ENCODE results near the gene XRCC6.
"Not testable (repeated sequence)": the region's sequence is repeated elsewhere in the genome, so short reads cannot be mapped to it uniquely, and the experiment has no call there.

XRCC6 gene

DNA sequence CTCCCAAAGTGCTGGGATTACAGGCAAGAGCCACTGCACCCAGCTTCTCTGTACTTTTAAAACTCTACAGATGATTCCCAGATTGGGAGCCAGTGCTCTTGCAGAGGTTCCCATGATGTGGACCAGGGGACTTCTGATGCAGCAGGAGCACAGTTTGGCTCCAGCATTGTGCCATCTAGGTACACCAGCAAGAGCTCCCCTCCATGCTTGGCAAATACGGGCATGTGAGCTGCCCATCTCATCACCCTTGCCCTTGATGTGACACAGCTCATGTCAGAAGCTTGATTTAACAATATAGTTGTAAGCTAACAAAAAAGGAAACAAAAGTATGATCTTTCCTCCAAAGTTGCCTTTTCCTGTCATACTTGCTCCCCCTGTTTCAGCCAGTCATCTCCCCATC is 38.8 kb downstream of the XRCC6 start:
- no peaks in the 10 kb centered on the region for H3K4me1 Mint-ChIP-seq
- peak overlapping the region; percentile 78 for H3K27ac Mint-ChIP-seq
- DNase-seq: no peak

DNA sequence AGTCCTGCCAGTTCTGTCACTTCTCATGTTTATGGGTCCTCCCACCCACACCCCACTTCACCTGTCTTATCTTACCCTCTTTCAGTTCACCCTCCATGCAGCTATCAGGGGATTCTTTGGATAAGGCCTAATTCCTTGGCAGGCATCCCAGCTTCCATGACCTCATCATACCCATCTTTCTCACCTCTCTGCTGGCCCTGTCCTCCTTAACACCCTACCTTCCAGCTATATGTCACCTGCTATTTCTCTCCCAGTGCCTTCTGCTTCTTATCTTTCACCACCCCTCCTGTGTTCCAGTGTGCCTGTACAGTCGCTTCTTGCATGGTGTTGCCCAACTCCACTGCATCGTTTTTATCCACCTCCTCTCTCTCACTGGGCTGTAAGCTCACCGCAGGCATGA is 39.3 kb downstream of the XRCC6 start:
- Mint-ChIP-seq H3K27ac (peak overlapping the region; percentile 78), H3K36me3 (ENCODE audit: low read depth) (peaks cover 67% of the 10 kb centered on the region), H3K9me3 (no peaks in the 10 kb centered on the region), H3K4me1 (no peaks in the 10 kb centered on the region), H3K27me3 (ENCODE audit: low read depth, poor library complexity) (no peaks in the 10 kb centered on the region), H3K4me3 (no peak overlapping the region)
- no peak for DNase-seq
- no peak for TF ChIP-seq CTCF (IDR thresholded peaks at IDR 0.05)

More for the DNA sequence above, 38.8 kb downstream of the XRCC6 start:
- Mint-ChIP-seq H3K4me3 (no peak overlapping the region), H3K27me3 (ENCODE audit: low read depth, poor library complexity) (no peaks in the 10 kb centered on the region), H3K36me3 (ENCODE audit: low read depth) (peaks cover 65% of the 10 kb centered on the region), H3K9me3 (no peaks in the 10 kb centered on the region)
- no peak for TF ChIP-seq CTCF (IDR thresholded peaks at IDR 0.05)

DNA sequence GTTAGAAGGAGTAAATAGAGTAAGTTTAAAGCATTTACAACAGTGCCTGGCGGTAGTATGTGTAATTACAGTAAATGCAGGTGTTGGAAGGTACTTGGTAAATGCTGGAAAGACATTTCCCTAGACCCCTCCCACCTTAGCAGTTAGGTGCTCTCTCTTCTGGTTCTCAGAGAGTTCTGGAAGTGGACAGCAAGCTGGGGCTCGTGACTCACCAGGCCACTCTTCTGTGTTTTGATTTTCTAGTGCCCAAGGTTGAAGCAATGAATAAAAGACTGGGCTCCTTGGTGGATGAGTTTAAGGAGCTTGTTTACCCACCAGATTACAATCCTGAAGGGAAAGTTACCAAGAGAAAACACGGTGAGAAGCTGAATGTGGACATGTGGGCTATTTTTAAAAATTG is 40.0 kb downstream of the XRCC6 start:
- Mint-ChIP-seq H3K36me3 (ENCODE audit: low read depth) (peaks cover 62% of the 10 kb centered on the region), H3K4me3 (no peak overlapping the region)

GRCh38 chr22:41661713-41662112 is 40.6 kb downstream of the XRCC6 start:
- no peak for TF ChIP-seq CTCF (IDR thresholded peaks at IDR 0.05)
- DNase-seq: no peak
- H3K4me3 Mint-ChIP-seq: no peak overlapping the region
- no peaks in the 10 kb centered on the region for H3K27me3 Mint-ChIP-seq (ENCODE audit: low read depth, poor library complexity)
- H3K36me3 Mint-ChIP-seq (ENCODE audit: low read depth): peaks cover 59% of the 10 kb centered on the region
- H3K9me3 Mint-ChIP-seq: no peaks in the 10 kb centered on the region
- peaks cover 2% of the 10 kb centered on the region for H3K4me1 Mint-ChIP-seq
- no peak overlapping the region for H3K27ac Mint-ChIP-seq

More for the DNA sequence above, 40.0 kb downstream of the XRCC6 start:
- no peak for TF ChIP-seq CTCF (IDR thresholded peaks at IDR 0.05)
- no peak overlapping the region for H3K27ac Mint-ChIP-seq
- no peaks in the 10 kb centered on the region for H3K9me3 Mint-ChIP-seq
- no peaks in the 10 kb centered on the region for H3K4me1 Mint-ChIP-seq
- no peak for DNase-seq
- no peaks in the 10 kb centered on the region for H3K27me3 Mint-ChIP-seq (ENCODE audit: low read depth, poor library complexity)

DNA sequence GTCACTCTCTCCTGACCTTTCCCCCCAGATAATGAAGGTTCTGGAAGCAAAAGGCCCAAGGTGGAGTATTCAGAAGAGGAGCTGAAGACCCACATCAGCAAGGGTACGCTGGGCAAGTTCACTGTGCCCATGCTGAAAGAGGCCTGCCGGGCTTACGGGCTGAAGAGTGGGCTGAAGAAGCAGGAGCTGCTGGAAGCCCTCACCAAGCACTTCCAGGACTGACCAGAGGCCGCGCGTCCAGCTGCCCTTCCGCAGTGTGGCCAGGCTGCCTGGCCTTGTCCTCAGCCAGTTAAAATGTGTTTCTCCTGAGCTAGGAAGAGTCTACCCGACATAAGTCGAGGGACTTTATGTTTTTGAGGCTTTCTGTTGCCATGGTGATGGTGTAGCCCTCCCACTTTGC is 42.5 kb downstream of the XRCC6 start:
- H3K27me3 Mint-ChIP-seq (ENCODE audit: low read depth, poor library complexity); DNase-seq; H3K4me3 Mint-ChIP-seq; H3K9me3 Mint-ChIP-seq: not testable (repeated sequence)
- peaks cover 40% of the 10 kb centered on the region for H3K36me3 Mint-ChIP-seq (ENCODE audit: low read depth)
- H3K4me1 Mint-ChIP-seq: peaks cover 11% of the 10 kb centered on the region
- peak overlapping the region; percentile 81 for H3K27ac Mint-ChIP-seq

DNA sequence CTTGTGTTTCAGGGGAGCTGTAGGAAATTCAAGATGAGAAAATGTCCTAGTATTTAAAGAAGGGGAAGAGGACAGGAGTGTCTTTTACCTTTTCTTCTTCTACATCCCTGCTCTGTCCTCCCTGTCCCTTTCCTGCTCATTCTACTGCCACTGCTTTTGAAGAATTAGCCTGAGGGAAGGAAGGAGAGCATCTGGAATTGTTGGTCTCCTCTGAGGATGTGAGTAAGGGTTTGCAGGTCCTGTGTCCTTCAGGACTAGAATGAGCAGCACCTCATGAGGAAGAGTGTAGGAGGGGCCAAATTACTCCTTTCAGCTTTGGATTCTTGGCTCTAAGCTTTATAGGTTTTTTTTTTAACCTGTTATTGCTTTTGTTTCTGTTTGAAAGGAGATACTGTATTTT is 43.4 kb downstream of the XRCC6 start:
- H3K36me3 Mint-ChIP-seq (ENCODE audit: low read depth): peaks cover 33% of the 10 kb centered on the region
- TF ChIP-seq CTCF (IDR thresholded peaks at IDR 0.05): no peak
- H3K4me1 Mint-ChIP-seq: peaks cover 11% of the 10 kb centered on the region
- H3K4me3 Mint-ChIP-seq: no peak overlapping the region
- H3K9me3 Mint-ChIP-seq: no peaks in the 10 kb centered on the region
- H3K27me3 Mint-ChIP-seq (ENCODE audit: low read depth, poor library complexity): no peaks in the 10 kb centered on the region
- no peak for DNase-seq
- H3K27ac Mint-ChIP-seq: peak overlapping the region; percentile 81

Measured in nephron progenitor cell (in vitro differentiated cells).